GM23338 (cell line): Measurements from ENCODE around the gene LSM11.

Experiments used
- CREB1 ChIP-seq: fragments of 250-450 bp; sonication (Bioruptor Pico); IDR thresholded peaks from 2 replicates; pipeline ENCODE4 v1.5.0; 2020; ENCODE audit warnings: low read depth, mild to moderate bottlenecking, moderate library complexity
- ETS1 ChIP-seq: IDR thresholded peaks from 2 replicates; pipeline ENCODE4 v1.6.1; 2016; ENCODE audit warnings: antibody characterized with exemption
- EZH2 ChIP-seq: fragments of 200-600 bp; sonication (generic); IDR thresholded peaks from one replicate; pipeline ENCODE4 v1.8.0; 2017; ENCODE audit warnings: antibody characterized with exemption, mild to moderate bottlenecking, low read depth; ENCODE audit not compliant: unreplicated experiment
- EZH2phosphoT487 ChIP-seq: fragments of 200-600 bp; sonication (generic); IDR thresholded peaks from one replicate; pipeline ENCODE4 v1.8.1; 2018; ENCODE audit warnings: antibody characterized with exemption; ENCODE audit not compliant: unreplicated experiment
- JUNB ChIP-seq: IDR thresholded peaks from one replicate; pipeline ENCODE4 v1.6.1; 2016; ENCODE audit warnings: antibody characterized with exemption; ENCODE audit not compliant: unreplicated experiment
- NANOG ChIP-seq: IDR thresholded peaks from 2 replicates; pipeline ENCODE4 v1.6.1; 2016; ENCODE audit warnings: antibody characterized with exemption, borderline replicate concordance
- POLR2AphosphoS5 ChIP-seq: IDR thresholded peaks from 2 replicates; pipeline ENCODE4 v1.6.1; 2016; ENCODE audit warnings: antibody characterized with exemption, low read depth
- STAT1 ChIP-seq: IDR thresholded peaks from one replicate; pipeline ENCODE4 v1.6.1; 2016; ENCODE audit warnings: antibody characterized with exemption; ENCODE audit not compliant: unreplicated experiment
- ZNF114 ChIP-seq: fragments of 250-450 bp; sonication (Bioruptor Pico); IDR thresholded peaks from 2 replicates; pipeline ENCODE4 v1.5.0; 2020; ENCODE audit warnings: mild to moderate bottlenecking, moderate library complexity
- ZNF331 ChIP-seq: fragments of 250-450 bp; sonication (Bioruptor Pico); IDR thresholded peaks from 2 replicates; pipeline ENCODE4 v1.5.0; 2020; ENCODE audit warnings: low read depth, mild to moderate bottlenecking, moderate library complexity
- TF ChIP-seq, protein P1 (sequence below), 2 experiments: fragments of 200-600 bp in 1 of 2; sonication (generic) in 1 of 2; conservative IDR thresholded peaks; 2 replicates each; pipeline versions ENCODE4 v1.5.1 to v1.6.1; 2016 to 2017; ENCODE audit warnings: antibody characterized with exemption in 2 of 2, low read depth in 2 of 2, mild to moderate bottlenecking in 2 of 2, moderate library complexity in 1 of 2
- TF ChIP-seq, protein P2 (sequence below): IDR thresholded peaks from one replicate; pipeline ENCODE4 v1.6.1; 2018; ENCODE audit warnings: antibody characterized with exemption; ENCODE audit not compliant: unreplicated experiment
- TF ChIP-seq, protein P3 (sequence below): fragments of 250-450 bp; sonication (Bioruptor Pico); IDR thresholded peaks from 2 replicates; pipeline ENCODE4 v1.5.0; 2020; ENCODE audit warnings: mild to moderate bottlenecking, moderate library complexity

- TF ChIP-seq EZH2phosphoT487 = no peak
- no peak for TF ChIP-seq POLR2AphosphoS5
- TF ChIP-seq, protein P1, sequence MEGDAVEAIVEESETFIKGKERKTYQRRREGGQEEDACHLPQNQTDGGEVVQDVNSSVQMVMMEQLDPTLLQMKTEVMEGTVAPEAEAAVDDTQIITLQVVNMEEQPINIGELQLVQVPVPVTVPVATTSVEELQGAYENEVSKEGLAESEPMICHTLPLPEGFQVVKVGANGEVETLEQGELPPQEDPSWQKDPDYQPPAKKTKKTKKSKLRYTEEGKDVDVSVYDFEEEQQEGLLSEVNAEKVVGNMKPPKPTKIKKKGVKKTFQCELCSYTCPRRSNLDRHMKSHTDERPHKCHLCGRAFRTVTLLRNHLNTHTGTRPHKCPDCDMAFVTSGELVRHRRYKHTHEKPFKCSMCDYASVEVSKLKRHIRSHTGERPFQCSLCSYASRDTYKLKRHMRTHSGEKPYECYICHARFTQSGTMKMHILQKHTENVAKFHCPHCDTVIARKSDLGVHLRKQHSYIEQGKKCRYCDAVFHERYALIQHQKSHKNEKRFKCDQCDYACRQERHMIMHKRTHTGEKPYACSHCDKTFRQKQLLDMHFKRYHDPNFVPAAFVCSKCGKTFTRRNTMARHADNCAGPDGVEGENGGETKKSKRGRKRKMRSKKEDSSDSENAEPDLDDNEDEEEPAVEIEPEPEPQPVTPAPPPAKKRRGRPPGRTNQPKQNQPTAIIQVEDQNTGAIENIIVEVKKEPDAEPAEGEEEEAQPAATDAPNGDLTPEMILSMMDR (conservative IDR thresholded peaks at IDR 0.05; ENCODE audit: low read depth in 2 of 2) = no peak
- TF ChIP-seq, protein P2, sequence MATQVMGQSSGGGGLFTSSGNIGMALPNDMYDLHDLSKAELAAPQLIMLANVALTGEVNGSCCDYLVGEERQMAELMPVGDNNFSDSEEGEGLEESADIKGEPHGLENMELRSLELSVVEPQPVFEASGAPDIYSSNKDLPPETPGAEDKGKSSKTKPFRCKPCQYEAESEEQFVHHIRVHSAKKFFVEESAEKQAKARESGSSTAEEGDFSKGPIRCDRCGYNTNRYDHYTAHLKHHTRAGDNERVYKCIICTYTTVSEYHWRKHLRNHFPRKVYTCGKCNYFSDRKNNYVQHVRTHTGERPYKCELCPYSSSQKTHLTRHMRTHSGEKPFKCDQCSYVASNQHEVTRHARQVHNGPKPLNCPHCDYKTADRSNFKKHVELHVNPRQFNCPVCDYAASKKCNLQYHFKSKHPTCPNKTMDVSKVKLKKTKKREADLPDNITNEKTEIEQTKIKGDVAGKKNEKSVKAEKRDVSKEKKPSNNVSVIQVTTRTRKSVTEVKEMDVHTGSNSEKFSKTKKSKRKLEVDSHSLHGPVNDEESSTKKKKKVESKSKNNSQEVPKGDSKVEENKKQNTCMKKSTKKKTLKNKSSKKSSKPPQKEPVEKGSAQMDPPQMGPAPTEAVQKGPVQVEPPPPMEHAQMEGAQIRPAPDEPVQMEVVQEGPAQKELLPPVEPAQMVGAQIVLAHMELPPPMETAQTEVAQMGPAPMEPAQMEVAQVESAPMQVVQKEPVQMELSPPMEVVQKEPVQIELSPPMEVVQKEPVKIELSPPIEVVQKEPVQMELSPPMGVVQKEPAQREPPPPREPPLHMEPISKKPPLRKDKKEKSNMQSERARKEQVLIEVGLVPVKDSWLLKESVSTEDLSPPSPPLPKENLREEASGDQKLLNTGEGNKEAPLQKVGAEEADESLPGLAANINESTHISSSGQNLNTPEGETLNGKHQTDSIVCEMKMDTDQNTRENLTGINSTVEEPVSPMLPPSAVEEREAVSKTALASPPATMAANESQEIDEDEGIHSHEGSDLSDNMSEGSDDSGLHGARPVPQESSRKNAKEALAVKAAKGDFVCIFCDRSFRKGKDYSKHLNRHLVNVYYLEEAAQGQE = no peak
- no peak for TF ChIP-seq EZH2
- no peak for TF ChIP-seq ZNF331 (CRISPR knock-in tag)
- TF ChIP-seq CREB1 (CRISPR knock-in tag) = no peak
- no peak for TF ChIP-seq ETS1
- no peak for TF ChIP-seq JUNB
- TF ChIP-seq, protein P3, sequence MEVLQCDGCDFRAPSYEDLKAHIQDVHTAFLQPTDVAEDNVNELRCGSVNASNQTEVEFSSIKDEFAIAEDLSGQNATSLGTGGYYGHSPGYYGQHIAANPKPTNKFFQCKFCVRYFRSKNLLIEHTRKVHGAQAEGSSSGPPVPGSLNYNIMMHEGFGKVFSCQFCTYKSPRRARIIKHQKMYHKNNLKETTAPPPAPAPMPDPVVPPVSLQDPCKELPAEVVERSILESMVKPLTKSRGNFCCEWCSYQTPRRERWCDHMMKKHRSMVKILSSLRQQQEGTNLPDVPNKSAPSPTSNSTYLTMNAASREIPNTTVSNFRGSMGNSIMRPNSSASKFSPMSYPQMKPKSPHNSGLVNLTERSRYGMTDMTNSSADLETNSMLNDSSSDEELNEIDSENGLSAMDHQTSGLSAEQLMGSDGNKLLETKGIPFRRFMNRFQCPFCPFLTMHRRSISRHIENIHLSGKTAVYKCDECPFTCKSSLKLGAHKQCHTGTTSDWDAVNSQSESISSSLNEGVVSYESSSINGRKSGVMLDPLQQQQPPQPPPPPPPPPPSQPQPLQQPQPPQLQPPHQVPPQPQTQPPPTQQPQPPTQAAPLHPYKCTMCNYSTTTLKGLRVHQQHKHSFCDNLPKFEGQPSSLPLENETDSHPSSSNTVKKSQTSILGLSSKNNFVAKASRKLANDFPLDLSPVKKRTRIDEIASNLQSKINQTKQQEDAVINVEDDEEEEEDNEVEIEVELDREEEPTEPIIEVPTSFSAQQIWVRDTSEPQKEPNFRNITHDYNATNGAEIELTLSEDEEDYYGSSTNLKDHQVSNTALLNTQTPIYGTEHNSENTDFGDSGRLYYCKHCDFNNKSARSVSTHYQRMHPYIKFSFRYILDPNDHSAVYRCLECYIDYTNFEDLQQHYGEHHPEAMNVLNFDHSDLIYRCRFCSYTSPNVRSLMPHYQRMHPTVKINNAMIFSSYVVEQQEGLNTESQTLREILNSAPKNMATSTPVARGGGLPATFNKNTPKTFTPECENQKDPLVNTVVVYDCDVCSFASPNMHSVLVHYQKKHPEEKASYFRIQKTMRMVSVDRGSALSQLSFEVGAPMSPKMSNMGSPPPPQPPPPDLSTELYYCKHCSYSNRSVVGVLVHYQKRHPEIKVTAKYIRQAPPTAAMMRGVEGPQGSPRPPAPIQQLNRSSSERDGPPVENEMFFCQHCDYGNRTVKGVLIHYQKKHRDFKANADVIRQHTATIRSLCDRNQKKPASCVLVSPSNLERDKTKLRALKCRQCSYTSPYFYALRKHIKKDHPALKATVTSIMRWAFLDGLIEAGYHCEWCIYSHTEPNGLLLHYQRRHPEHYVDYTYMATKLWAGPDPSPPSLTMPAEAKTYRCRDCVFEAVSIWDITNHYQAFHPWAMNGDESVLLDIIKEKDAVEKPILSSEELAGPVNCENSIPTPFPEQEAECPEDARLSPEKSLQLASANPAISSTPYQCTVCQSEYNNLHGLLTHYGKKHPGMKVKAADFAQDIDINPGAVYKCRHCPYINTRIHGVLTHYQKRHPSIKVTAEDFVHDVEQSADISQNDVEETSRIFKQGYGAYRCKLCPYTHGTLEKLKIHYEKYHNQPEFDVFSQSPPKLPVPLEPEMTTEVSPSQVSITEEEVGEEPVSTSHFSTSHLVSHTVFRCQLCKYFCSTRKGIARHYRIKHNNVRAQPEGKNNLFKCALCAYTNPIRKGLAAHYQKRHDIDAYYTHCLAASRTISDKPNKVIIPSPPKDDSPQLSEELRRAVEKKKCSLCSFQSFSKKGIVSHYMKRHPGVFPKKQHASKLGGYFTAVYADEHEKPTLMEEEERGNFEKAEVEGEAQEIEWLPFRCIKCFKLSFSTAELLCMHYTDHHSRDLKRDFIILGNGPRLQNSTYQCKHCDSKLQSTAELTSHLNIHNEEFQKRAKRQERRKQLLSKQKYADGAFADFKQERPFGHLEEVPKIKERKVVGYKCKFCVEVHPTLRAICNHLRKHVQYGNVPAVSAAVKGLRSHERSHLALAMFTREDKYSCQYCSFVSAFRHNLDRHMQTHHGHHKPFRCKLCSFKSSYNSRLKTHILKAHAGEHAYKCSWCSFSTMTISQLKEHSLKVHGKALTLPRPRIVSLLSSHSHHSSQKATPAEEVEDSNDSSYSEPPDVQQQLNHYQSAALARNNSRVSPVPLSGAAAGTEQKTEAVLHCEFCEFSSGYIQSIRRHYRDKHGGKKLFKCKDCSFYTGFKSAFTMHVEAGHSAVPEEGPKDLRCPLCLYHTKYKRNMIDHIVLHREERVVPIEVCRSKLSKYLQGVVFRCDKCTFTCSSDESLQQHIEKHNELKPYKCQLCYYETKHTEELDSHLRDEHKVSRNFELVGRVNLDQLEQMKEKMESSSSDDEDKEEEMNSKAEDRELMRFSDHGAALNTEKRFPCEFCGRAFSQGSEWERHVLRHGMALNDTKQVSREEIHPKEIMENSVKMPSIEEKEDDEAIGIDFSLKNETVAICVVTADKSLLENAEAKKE (CRISPR knock-in tag) = no peak
- TF ChIP-seq STAT1 = no peak
- TF ChIP-seq ZNF114 (CRISPR knock-in tag) = no peak
- no peak for TF ChIP-seq NANOG
These were observed 24.2 kb downstream of the LSM11 start for GRCh38 chr5:157767689-157768088.
